Measurements from ENCODE around the gene TCIRG1.

DNA sequence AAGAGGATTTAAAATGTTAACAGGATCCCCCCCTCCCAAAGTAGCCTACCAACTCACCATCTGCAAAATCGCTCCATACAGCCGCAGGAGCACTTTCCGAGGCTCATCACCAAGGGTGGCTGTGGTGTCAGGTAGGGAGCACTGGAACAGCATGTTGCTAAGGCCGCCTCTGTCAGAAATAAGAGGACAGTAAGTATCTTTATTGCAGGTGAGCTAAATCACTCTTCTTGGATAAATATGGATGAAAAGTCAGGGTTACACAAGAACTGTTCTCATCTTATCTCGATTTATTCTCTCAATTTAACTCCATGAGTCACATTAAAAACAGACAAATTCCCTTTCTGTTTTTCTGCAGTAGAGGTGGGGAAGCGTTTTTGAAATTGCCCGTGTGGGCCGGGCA, 58.1 kb downstream of the TCIRG1 start:
- TF ChIP-seq, protein P1, sequence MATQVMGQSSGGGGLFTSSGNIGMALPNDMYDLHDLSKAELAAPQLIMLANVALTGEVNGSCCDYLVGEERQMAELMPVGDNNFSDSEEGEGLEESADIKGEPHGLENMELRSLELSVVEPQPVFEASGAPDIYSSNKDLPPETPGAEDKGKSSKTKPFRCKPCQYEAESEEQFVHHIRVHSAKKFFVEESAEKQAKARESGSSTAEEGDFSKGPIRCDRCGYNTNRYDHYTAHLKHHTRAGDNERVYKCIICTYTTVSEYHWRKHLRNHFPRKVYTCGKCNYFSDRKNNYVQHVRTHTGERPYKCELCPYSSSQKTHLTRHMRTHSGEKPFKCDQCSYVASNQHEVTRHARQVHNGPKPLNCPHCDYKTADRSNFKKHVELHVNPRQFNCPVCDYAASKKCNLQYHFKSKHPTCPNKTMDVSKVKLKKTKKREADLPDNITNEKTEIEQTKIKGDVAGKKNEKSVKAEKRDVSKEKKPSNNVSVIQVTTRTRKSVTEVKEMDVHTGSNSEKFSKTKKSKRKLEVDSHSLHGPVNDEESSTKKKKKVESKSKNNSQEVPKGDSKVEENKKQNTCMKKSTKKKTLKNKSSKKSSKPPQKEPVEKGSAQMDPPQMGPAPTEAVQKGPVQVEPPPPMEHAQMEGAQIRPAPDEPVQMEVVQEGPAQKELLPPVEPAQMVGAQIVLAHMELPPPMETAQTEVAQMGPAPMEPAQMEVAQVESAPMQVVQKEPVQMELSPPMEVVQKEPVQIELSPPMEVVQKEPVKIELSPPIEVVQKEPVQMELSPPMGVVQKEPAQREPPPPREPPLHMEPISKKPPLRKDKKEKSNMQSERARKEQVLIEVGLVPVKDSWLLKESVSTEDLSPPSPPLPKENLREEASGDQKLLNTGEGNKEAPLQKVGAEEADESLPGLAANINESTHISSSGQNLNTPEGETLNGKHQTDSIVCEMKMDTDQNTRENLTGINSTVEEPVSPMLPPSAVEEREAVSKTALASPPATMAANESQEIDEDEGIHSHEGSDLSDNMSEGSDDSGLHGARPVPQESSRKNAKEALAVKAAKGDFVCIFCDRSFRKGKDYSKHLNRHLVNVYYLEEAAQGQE (IDR thresholded peaks at IDR 0.05; ENCODE audit: insufficient replicate concordance, low read depth), result no peak
- no peak for TF ChIP-seq CTCF (IDR thresholded peaks at IDR 0.05; ENCODE audit: insufficient read depth, low read length)
- no peak for TF ChIP-seq POLR2AphosphoS5 (IDR thresholded peaks at IDR 0.05; ENCODE audit: low read depth)
- TF ChIP-seq GABPA (IDR thresholded peaks at IDR 0.05; ENCODE audit: low read depth), result no peak

Measured in HL-60 (cell line).